IMR-90 (cell line): ENCODE measurements around the gene RAB15. TPM values are rescaled to one million over a fixed set of nuclear protein-coding genes. Genes with fewer than 3 reads are reported as not detected.

Experiments
- ATAC-seq: fragments of 200-7000 bp; cut with Tn5 transposase; 2 replicates; pipeline ENCODE4 v1.9.1; 2020; ENCODE audit warnings: low read depth, mild to moderate bottlenecking, moderate library complexity
- BruUV-seq: library from RNA; stranded (reverse); fragments of 400-500 nt; replicated peaks from 2 replicates; lab custom pipeline; 2021; lab: Mats Ljungman, UMichigan
- CTCF ChIA-PET: fragments of 300-600 bp; formaldehyde crosslinking; extraction: SDS; loops from one replicate; lab custom pipeline; 2021; ENCODE audit warnings: antibody characterized with exemption; lab: Yijun Ruan, JAX
- POLR2A ChIA-PET: fragments of 300-600 bp; sonication (Branson Sonifier 250); formaldehyde crosslinking; loops from one replicate; lab custom pipeline; 2022; ENCODE audit warnings: antibody characterized with exemption; ENCODE audit not compliant: unreplicated experiment; lab: Charles Lee
- DNase-seq: peaks from one replicate; pipeline ENCODE4 v3.0.0; 2013
- H2AFZ ChIP-seq: replicated peaks from 2 replicates; pipeline ENCODE3; 2013; ENCODE audit warnings: low read length, mild to moderate bottlenecking; ENCODE audit not compliant: poor library complexity
- H2AK5ac ChIP-seq: 2 replicates; pipeline ENCODE4 v1.6.1; 2013; ENCODE audit warnings: low read depth, low read length, inconsistent platforms
- H2AK9ac ChIP-seq: replicated peaks from 2 replicates; pipeline ENCODE3; 2013; ENCODE audit warnings: mild to moderate bottlenecking, low read depth, low read length, moderate library complexity; ENCODE audit not compliant: poor library complexity
- H2BK120ac ChIP-seq: 2 replicates; pipeline ENCODE4 v1.6.1; 2013; ENCODE audit warnings: low read depth, low read length, inconsistent platforms
- H2BK15ac ChIP-seq: 3 replicates; pipeline ENCODE4 v1.6.1; 2013; ENCODE audit warnings: low read depth, low read length, inconsistent platforms
- H2BK20ac ChIP-seq: 2 replicates; pipeline ENCODE4 v1.6.1; 2013; ENCODE audit warnings: low read depth, mild to moderate bottlenecking, inconsistent platforms, low read length, moderate library complexity
- H2BK5ac ChIP-seq: 2 replicates; pipeline ENCODE4 v1.6.1; 2013; ENCODE audit warnings: mild to moderate bottlenecking, low read depth, low read length, inconsistent platforms; ENCODE audit not compliant: poor library complexity, severe bottlenecking
- H3K14ac ChIP-seq: replicated peaks from 2 replicates; pipeline ENCODE4 v1.6.1; 2013; ENCODE audit warnings: low read depth, low read length, inconsistent platforms
- H3K18ac ChIP-seq: 2 replicates; pipeline ENCODE4 v1.6.1; 2013; ENCODE audit warnings: low read depth, low read length, control low read depth
- H3K23ac ChIP-seq: 2 replicates; pipeline ENCODE4 v1.6.1; 2013; ENCODE audit warnings: low read depth, low read length, inconsistent platforms
- H3K27ac ChIP-seq: 2 replicates; pipeline ENCODE4 v1.5.1; 2013; ENCODE audit warnings: mild to moderate bottlenecking, control low read depth, low read length; ENCODE audit not compliant: insufficient read depth
- H3K27me3 ChIP-seq: 2 replicates; pipeline ENCODE4 v1.6.1; 2013; ENCODE audit warnings: low read length; ENCODE audit not compliant: control insufficient read depth, insufficient read depth
- H3K36me3 ChIP-seq: 2 replicates; pipeline ENCODE4 v1.6.1; 2013; ENCODE audit warnings: low read length, mixed read lengths; ENCODE audit not compliant: control insufficient read depth, insufficient read depth
- H3K4ac ChIP-seq: 2 replicates; pipeline ENCODE4 v1.6.1; 2013; ENCODE audit warnings: low read depth, low read length, inconsistent platforms
- H3K4me1 ChIP-seq: 2 replicates; pipeline ENCODE4 v1.6.1; 2013; ENCODE audit warnings: low read length, mixed read lengths; ENCODE audit not compliant: control insufficient read depth, insufficient read depth
- H3K4me2 ChIP-seq: 2 replicates; pipeline ENCODE4 v1.6.1; 2013; ENCODE audit warnings: low read depth, mild to moderate bottlenecking, control low read depth, low read length, moderate library complexity
- H3K4me3 ChIP-seq: 2 replicates; pipeline ENCODE4 v1.5.1; 2013; ENCODE audit warnings: low read depth, mild to moderate bottlenecking, control low read depth, low read length, moderate library complexity; ENCODE audit not compliant: insufficient read depth
- H3K56ac ChIP-seq: 2 replicates; pipeline ENCODE4 v1.6.1; 2013; ENCODE audit warnings: low read length, inconsistent platforms; ENCODE audit not compliant: insufficient read depth; ENCODE audit errors: extremely low read depth
- H3K79me1 ChIP-seq, 2 experiments: 2 replicates each; pipeline ENCODE4 v1.6.1; 2013; ENCODE audit warnings: low read length in 2 of 2, inconsistent platforms in 1 of 2, low read depth in 1 of 2
- H3K9ac ChIP-seq: 2 replicates; pipeline ENCODE4 v1.6.1; 2013; ENCODE audit warnings: low read depth, low read length, control low read depth
- H3K9me1 ChIP-seq: 2 replicates; pipeline ENCODE4 v1.6.1; 2013; ENCODE audit warnings: low read length, inconsistent platforms; ENCODE audit not compliant: insufficient read depth
- H3K9me3 ChIP-seq: 2 replicates; pipeline ENCODE4 v1.6.1; 2013; ENCODE audit warnings: low read length; ENCODE audit not compliant: control insufficient read depth, insufficient read depth
- H4K20me1 ChIP-seq: 2 replicates; pipeline ENCODE4 v1.6.1; 2013; ENCODE audit warnings: low read length, inconsistent platforms; ENCODE audit not compliant: insufficient read depth
- H4K5ac ChIP-seq: 2 replicates; pipeline ENCODE4 v1.6.1; 2013; ENCODE audit warnings: mild to moderate bottlenecking, low read depth, low read length, control low read depth
- H4K8ac ChIP-seq, 2 experiments: 2 replicates each; pipeline ENCODE4 v1.6.1; 2013; ENCODE audit warnings: low read depth in 2 of 2, low read length in 2 of 2, control low read depth in 1 of 2, inconsistent platforms in 1 of 2
- H4K91ac ChIP-seq: 2 replicates; pipeline ENCODE4 v1.6.1; 2013; ENCODE audit warnings: low read depth, low read length, inconsistent platforms; ENCODE audit not compliant: insufficient read depth
- BHLHE40 ChIP-seq: fragments of 150-350 bp; IDR thresholded peaks from 2 replicates; pipeline ENCODE4 v1.6.1; 2016; ENCODE audit warnings: mild to moderate bottlenecking, low read depth, low read length
- CEBPB ChIP-seq: IDR thresholded peaks from 2 replicates; pipeline ENCODE4 v1.6.1; 2012; ENCODE audit warnings: low read depth, low read length, improper control_type of control experiment
- FOS ChIP-seq: fragments of 150-350 bp; IDR thresholded peaks from 2 replicates; pipeline ENCODE4 v1.6.1; 2016; ENCODE audit warnings: low read depth, low read length
- MAFK ChIP-seq: IDR thresholded peaks from 2 replicates; pipeline ENCODE4 v1.6.1; 2012; ENCODE audit warnings: low read depth, low read length, improper control_type of control experiment
- MAZ ChIP-seq: IDR thresholded peaks from 2 replicates; pipeline ENCODE4 v1.6.1; 2012; ENCODE audit warnings: low read depth, mild to moderate bottlenecking, low read length, improper control_type of control experiment, moderate library complexity, borderline replicate concordance
- MXI1 ChIP-seq: IDR thresholded peaks from 2 replicates; pipeline ENCODE4 v1.6.1; 2012; ENCODE audit warnings: low read depth, mild to moderate bottlenecking, low read length, moderate library complexity, borderline replicate concordance
- NFE2L2 ChIP-seq: fragments of 150-350 bp; IDR thresholded peaks from 2 replicates; pipeline ENCODE4 v1.6.1; 2016; ENCODE audit warnings: low read depth, mild to moderate bottlenecking, low read length
- POLR2A ChIP-seq: IDR thresholded peaks from 2 replicates; pipeline ENCODE4 v1.6.1; 2012; ENCODE audit warnings: mild to moderate bottlenecking, low read depth, low read length
- RAD21 ChIP-seq: IDR thresholded peaks from 2 replicates; pipeline ENCODE4 v1.6.1; 2012; ENCODE audit warnings: low read length, improper control_type of control experiment
- RFX5 ChIP-seq: IDR thresholded peaks from 2 replicates; pipeline ENCODE4 v1.8.0; 2012; ENCODE audit warnings: low read depth, mild to moderate bottlenecking, low read length, moderate library complexity
- SMC3 ChIP-seq: fragments of 150-350 bp; IDR thresholded peaks from 2 replicates; pipeline ENCODE4 v1.6.1; 2016; ENCODE audit warnings: low read depth, mild to moderate bottlenecking, antibody characterized with exemption, low read length, moderate library complexity
- USF2 ChIP-seq: fragments of 150-350 bp; IDR thresholded peaks from 2 replicates; pipeline ENCODE4 v1.6.1; 2017; ENCODE audit warnings: mild to moderate bottlenecking, antibody characterized with exemption, low read length, low read depth
- WGBS, 2 experiments: methylation state at CpG; one replicate each; pipeline versions ENCODE4 v1.1.5 to v1.1.7; 2013; ENCODE audit warnings: missing lambda C conversion rate in 2 of 2; ENCODE audit not compliant: insufficient read length in 1 of 2; ENCODE audit errors: extremely low coverage in 2 of 2; 5-methylcytosine and 5-hydroxymethylcytosine counted together
- dilution Hi-C: fragments of 300-500 bp; cut with HindIII; formaldehyde crosslinking; loops from one replicate; pipeline ENCODE4 v1.14.3; 2018; ENCODE audit warnings: low sequenced_read_pairs; ENCODE audit not compliant: unreplicated experiment
- in situ Hi-C: fragments of 300-500 bp; cut with MboI; formaldehyde crosslinking; loops from 3 replicates; pipeline ENCODE4 v1.14.3; 2019; ENCODE audit warnings: low sequenced_read_pairs, inconsistent platforms, mixed read lengths
- intact Hi-C: fragments of 100-400 bp; cut with micrococcal nuclease; formaldehyde crosslinking; loops from 2 replicates; pipeline ENCODE4 v1.10.0; 2022
- polyA plus RNA-seq, 3 experiments: library from polyadenylated mRNA; depleted of rRNA; stranded (reverse); fragments of >200 nt; gene quantifications; 2 replicates each; pipeline ENCODE4 v1.2.3, GENCODE V29; 2012; ENCODE audit warnings: low replicate concordance in 1 of 3
- total RNA-seq: library from RNA; depleted of rRNA; stranded (reverse); fragments of >200 nt; gene quantifications from 2 replicates; pipeline ENCODE4 v1.2.3, GENCODE V29; 2012

RAB15 gene
- total and polyA plus RNA-seq, 2 of the 4 experiments (the other 2 are of a cell fraction) = 3.4 to 7.8 TPM

DNA sequence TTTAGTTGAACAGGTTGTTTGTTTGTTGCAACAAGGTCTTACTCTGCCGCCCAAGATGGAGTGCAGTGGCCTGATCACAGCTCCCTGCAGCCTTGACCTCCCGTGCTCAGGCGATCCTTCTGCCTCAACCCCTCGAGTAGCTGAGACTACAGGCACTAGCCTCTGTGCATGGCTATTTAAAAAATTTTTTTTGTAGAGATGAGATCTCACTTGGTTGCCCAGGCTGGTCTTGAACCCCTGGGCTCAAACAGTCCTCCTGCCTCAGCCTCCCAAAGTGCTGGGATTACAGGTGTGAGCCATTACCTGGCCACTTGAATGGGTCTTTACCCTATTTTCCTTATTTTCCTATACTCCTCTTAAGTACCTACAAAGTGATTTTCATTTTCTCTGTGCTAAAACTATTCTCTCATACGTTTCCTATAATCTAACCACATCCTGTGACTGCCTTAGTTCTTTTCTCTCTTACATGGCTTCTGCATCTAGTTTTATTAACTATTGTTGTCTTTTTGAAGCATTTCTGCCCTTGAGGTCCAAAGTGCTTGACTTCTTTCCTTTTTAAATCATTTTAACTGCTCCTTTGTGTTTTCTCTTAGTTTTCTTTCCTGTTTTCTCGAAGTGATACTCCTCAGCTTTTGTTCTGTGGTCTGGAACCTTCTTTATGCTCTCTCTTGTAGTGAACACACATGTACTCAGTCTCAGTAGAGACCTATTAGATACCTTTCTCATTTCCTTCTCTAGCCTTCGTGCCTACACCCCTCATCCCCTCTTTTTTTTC lies 43.7 kb downstream of the RAB15 start:
- Histone ChIP-seq H3K9me1 (no peaks in the 10 kb centered on the region; the same call in 1 of the 2 replicates), H2AFZ (no peak overlapping the region), H2BK15ac (no peak overlapping the region), H3K9ac (no peak overlapping the region), H3K79me1 (peaks cover 20 to 28% of the 10 kb centered on the region in 2 experiments), H4K20me1 (no peaks in the 10 kb centered on the region; the same call in none of the 2 replicates), H3K27me3 (no peaks in the 10 kb centered on the region), H3K36me3 (peaks cover 18% of the 10 kb centered on the region), H3K4me2 (no peak overlapping the region), H3K14ac (no peak overlapping the region), H4K5ac (no peak overlapping the region), H3K9me3 (no peaks in the 10 kb centered on the region), H4K8ac (no peak overlapping the region), H4K91ac (no peak overlapping the region), H2AK9ac (no peak overlapping the region), H2BK20ac (no peak overlapping the region), H2AK5ac (no peak overlapping the region), H3K4me1 (no peaks in the 10 kb centered on the region; the same call in 1 of the 2 replicates), H3K4ac (no peak overlapping the region), H3K18ac (no peak overlapping the region), H2BK5ac (no peak overlapping the region), H3K56ac (no peak overlapping the region), H3K27ac (no peak overlapping the region), H2BK120ac (no peak overlapping the region), H3K4me3 (no peak overlapping the region), H3K23ac (no peak overlapping the region)
- TF ChIP-seq MAFK (no peak), RAD21 (no peak), USF2 (no peak), FOS (no peak), RFX5 (no peak), SMC3 (no peak), BHLHE40 (no peak), CEBPB (no peak), MAZ (no peak), NFE2L2 (no peak), MXI1 (no peak), POLR2A (no peak)
- POLR2A ChIA-PET = no interaction called here
- ATAC-seq = no peak
- BruUV-seq = no TSS peak
- 100% methylated on average over 1 of the region's 7 CpGs; no CpG with 5 or more reads in 1 of the 2 experiments for WGBS, 2 experiments
- intact Hi-C loops = no loop called here
- CTCF ChIA-PET = no interaction called here
- DNase-seq = no peak
- dilution Hi-C loops = no loop called here
- in situ Hi-C loops = no loop called here
